ENCODE results near the gene FZR1.

DNA sequence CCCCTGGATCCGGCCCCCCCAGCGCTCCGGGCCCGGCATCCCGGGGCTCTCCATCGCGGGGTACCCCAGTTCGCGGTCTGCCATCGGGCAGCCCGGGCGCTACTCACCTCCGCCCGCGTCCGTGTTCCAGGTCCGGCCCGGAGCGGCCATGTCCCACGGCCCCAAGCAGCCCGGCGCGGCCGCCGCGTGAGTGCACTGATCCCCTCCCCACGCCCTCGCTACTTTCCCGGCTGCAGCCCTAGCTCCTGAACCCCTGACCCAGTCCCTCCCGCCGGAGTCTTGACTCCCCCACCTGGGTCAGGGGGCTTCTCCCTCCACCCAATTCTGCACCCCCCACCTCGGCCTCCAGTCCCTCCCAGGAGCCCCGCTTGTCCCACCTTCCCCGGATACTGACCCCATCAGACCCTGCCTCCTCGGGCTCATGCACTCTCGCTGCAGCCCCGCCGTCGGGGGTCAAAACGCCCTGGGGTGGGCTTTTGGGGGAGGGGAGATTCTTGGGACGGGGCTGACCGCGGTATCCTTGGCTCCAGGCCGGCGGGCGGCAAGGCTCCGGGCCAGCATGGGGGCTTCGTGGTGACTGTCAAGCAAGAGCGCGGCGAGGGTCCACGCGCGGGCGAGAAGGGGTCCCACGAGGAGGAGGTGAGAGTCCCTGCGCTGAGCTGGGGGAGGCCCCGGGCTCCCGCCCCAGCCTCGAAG, 67.2 kb downstream of the FZR1 start:
- TF ChIP-seq POLR2A (IDR thresholded peaks at IDR 0.05; ENCODE audit: control extremely low read depth in 1 of 2, low read depth in 2 of 2, low read length in 2 of 2) (no peak; a peak in 1 of 3 replicates), BRCA1 (IDR thresholded peaks at IDR 0.05; ENCODE audit: low read depth, low read length) (no peak), POLR2AphosphoS5 (IDR thresholded peaks at IDR 0.05; ENCODE audit: low read depth, low read length) (no peak), MAFK (IDR thresholded peaks at IDR 0.05; ENCODE audit: low read depth, low read length) (no peak), TAF1 (IDR thresholded peaks at IDR 0.05; ENCODE audit: low read depth, low read length) (no peak; the same call in 1 of the 2 replicates)
- TF ChIP-seq, protein P1, sequence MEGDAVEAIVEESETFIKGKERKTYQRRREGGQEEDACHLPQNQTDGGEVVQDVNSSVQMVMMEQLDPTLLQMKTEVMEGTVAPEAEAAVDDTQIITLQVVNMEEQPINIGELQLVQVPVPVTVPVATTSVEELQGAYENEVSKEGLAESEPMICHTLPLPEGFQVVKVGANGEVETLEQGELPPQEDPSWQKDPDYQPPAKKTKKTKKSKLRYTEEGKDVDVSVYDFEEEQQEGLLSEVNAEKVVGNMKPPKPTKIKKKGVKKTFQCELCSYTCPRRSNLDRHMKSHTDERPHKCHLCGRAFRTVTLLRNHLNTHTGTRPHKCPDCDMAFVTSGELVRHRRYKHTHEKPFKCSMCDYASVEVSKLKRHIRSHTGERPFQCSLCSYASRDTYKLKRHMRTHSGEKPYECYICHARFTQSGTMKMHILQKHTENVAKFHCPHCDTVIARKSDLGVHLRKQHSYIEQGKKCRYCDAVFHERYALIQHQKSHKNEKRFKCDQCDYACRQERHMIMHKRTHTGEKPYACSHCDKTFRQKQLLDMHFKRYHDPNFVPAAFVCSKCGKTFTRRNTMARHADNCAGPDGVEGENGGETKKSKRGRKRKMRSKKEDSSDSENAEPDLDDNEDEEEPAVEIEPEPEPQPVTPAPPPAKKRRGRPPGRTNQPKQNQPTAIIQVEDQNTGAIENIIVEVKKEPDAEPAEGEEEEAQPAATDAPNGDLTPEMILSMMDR (IDR thresholded peaks at IDR 0.05; ENCODE audit: control extremely low read depth in 1 of 3, insufficient read depth in 1 of 3, low read depth in 1 of 3, low read length in 3 of 3): no peak
- TF ChIP-seq, protein P2, sequence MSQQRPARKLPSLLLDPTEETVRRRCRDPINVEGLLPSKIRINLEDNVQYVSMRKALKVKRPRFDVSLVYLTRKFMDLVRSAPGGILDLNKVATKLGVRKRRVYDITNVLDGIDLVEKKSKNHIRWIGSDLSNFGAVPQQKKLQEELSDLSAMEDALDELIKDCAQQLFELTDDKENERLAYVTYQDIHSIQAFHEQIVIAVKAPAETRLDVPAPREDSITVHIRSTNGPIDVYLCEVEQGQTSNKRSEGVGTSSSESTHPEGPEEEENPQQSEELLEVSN (IDR thresholded peaks at IDR 0.05): no peak
